BJ (cell line): ENCODE results near the gene ATP10A. TPM values are rescaled to one million over a fixed set of nuclear protein-coding genes. Genes with fewer than 3 reads are reported as not detected.

Experiments used
- CTCF ChIA-PET: fragments of 350-600 bp; formaldehyde crosslinking; extraction: SDS; loops from one replicate; lab custom pipeline; 2021; ENCODE audit warnings: antibody characterized with exemption, inconsistent platforms; lab: Yijun Ruan, JAX
- POLR2A ChIA-PET: fragments of 300-600 bp; sonication (Branson Sonifier 250); formaldehyde crosslinking; extraction: SDS; loops from one replicate; lab custom pipeline; 2021; ENCODE audit warnings: antibody characterized with exemption; lab: Charles Lee
- DNase-seq: peaks from one replicate; pipeline ENCODE4 v3.0.0-alpha.2; 2011; ENCODE audit warnings: low read depth
- H3K27me3 ChIP-seq: 2 replicates; pipeline ENCODE4 v1.6.0; 2011; ENCODE audit warnings: low read length; ENCODE audit not compliant: control insufficient read depth, insufficient read depth
- H3K36me3 ChIP-seq: 2 replicates; pipeline ENCODE4 v1.5.1; 2011; ENCODE audit warnings: low read length; ENCODE audit not compliant: control insufficient read depth, insufficient read depth
- H3K4me3 ChIP-seq: 2 replicates; pipeline ENCODE4 v1.5.1; 2011; ENCODE audit warnings: low read depth, mild to moderate bottlenecking, control low read depth, low read length
- polyA plus RNA-seq: library from polyadenylated mRNA; depleted of rRNA; stranded (reverse); fragments of >200 nt; gene quantifications from 2 replicates; pipeline ENCODE4 v1.2.3, GENCODE V29; 2011
- TF ChIP-seq, protein P1 (sequence below): IDR thresholded peaks from 2 replicates; pipeline ENCODE4 v1.5.1; 2011; ENCODE audit warnings: low read depth, mild to moderate bottlenecking, control low read depth, inconsistent platforms, low read length, moderate library complexity; ENCODE audit not compliant: insufficient read depth

ATP10A gene
- polyA plus RNA-seq, 1 experiment, result 28.0 TPM

DNA sequence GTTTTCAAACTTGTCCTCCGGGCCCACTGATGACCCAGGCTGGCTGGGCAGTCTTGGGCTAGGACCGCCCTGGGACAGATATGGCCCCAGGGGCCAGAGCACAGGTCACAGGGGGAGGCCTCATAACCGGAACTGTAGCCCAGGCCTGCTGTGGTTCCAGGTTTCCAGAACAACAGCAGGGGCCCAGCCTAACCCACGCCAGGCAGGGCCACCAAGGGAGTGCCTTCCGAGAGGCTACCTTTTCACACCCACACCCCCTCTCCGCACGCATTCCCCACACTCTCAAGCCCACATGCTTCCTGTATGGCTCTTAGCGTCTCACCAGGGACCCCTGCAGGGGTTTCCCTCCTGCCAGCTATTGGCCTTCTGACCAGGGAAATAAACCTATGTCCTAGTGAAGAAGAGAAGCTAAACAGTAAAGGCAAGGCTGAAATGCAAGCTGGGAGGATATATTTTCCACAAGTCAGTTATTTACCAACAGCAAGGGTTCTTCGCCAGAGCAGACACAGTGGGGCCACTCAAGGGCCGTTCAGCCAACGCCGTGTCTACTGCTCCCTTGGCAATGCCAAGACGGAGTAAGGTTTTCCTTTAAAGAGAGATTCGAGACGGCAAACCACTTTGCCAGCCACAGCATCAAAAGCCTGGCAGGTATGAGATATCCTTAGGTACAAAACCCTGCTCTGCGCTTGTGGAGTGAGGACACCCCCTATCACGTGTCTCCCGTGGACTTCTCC lies 135.1 kb downstream of the ATP10A start:
- Histone ChIP-seq H3K27me3 (no peaks in the 10 kb centered on the region), H3K4me3 (no peak overlapping the region), H3K36me3 (peaks cover 6% of the 10 kb centered on the region)
- ChIA-PET CTCF (no interaction called here), POLR2A (no interaction called here)
- no peak for DNase-seq
- TF ChIP-seq, protein P1, sequence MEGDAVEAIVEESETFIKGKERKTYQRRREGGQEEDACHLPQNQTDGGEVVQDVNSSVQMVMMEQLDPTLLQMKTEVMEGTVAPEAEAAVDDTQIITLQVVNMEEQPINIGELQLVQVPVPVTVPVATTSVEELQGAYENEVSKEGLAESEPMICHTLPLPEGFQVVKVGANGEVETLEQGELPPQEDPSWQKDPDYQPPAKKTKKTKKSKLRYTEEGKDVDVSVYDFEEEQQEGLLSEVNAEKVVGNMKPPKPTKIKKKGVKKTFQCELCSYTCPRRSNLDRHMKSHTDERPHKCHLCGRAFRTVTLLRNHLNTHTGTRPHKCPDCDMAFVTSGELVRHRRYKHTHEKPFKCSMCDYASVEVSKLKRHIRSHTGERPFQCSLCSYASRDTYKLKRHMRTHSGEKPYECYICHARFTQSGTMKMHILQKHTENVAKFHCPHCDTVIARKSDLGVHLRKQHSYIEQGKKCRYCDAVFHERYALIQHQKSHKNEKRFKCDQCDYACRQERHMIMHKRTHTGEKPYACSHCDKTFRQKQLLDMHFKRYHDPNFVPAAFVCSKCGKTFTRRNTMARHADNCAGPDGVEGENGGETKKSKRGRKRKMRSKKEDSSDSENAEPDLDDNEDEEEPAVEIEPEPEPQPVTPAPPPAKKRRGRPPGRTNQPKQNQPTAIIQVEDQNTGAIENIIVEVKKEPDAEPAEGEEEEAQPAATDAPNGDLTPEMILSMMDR, result no peak

DNA sequence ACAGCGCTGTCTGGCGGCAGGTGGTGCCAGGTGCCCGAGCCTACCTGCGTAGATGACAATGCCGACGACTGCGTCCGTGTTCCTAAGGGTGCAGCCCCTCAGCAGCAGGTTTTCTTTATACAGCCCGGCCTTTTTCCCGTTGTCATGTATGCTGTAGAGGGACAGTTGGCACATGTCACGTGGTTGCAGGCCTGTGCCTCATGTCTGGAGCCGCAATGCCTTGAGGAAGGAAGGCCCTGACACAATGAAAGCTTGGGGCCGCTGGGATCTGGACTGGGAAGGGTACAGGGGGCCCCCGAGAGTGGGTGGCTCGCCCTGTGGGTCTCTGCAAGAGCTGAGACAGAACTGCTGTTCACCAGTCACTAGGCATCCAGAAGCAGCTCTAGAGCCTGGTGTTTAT lies 136.0 kb downstream of the ATP10A start:
- ChIA-PET POLR2A (no interaction called here), CTCF (no interaction called here)
- peaks cover 6% of the 10 kb centered on the region for H3K36me3 ChIP-seq
- TF ChIP-seq, protein P1, result no peak
- no peak overlapping the region for H3K4me3 ChIP-seq
- no peak for DNase-seq
- no peaks in the 10 kb centered on the region for H3K27me3 ChIP-seq

DNA sequence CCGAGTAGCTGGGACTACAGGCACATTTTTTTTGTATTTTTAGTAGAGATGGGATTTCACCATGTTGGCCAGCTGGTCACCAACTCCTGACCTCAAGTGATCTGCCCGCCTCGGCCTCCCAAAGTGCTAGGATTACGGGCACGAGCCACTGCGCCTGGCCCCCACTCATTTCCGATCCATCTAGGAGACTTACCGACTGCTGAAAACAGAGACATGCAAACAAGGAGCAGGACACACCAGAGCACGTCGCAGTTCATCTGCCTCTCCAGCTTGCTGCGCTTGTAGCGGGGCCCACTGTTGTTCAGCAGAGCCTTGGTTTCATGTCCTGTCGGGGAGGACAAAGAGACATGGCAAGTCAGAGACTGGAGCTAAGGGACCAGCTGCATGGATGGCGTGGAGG lies 137.4 kb downstream of the ATP10A start:
- H3K36me3 ChIP-seq, result peaks cover 9% of the 10 kb centered on the region
- no peak for DNase-seq
- no peak overlapping the region for H3K4me3 ChIP-seq
- POLR2A ChIA-PET, result no interaction called here
- TF ChIP-seq, protein P1, result no peak
- no peaks in the 10 kb centered on the region for H3K27me3 ChIP-seq
- CTCF ChIA-PET, result interaction anchor here (0.6 to 1.6 kb wide), 3 partner anchors 16 to 208 kb away, joined by 3 to 5 read pairs (median 4); no protein-coding TSS in a partner anchor

DNA sequence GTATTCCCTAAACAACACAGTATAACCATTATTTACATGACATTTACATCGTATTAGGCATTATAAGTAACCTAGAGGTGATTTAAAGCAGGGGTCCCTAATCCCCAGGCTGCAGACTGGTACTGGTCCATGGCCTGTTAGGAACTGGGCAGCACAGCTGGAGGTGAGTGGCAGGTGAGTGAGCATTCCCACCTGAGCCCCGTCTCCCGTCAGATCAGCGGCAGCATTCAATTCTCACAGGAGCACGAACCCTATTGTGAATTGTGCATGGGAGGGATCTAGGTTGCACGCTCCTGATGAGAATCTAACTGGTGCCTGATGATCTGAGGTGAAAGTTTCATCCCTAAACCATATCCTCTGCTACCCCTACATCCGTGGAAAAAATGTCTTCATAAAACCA lies 138.2 kb downstream of the ATP10A start:
- Histone ChIP-seq H3K4me3 (no peak overlapping the region), H3K27me3 (no peaks in the 10 kb centered on the region), H3K36me3 (peaks cover 9% of the 10 kb centered on the region)
- ChIA-PET POLR2A (no interaction called here), CTCF (interaction anchor here (0.6 kb wide), 1 partner anchor 577 kb away, joined by 3 read pairs; no protein-coding TSS in a partner anchor)
- no peak for DNase-seq
- TF ChIP-seq, protein P1, result no peak

DNA sequence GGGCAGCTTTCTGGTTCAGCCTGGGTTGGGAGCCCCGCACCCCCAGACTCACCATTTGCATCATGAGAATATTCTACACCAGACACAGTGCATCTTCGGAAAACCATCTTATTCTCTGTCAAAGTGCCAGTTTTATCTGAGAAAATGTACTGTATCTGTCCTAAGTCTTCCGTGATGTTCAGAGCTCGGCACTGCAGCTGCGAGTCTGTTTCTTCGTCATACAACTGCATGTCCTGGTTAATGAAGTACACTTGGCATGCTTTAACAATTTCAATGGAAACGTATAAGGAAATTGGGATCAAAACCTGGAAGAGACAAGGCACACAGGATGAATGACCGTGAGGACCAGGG lies 141.5 kb downstream of the ATP10A start:
- TF ChIP-seq, protein P1, result no peak
- POLR2A ChIA-PET, result no interaction called here
- CTCF ChIA-PET, result interaction anchor here (0.7 to 3.7 kb wide), 2 partner anchors 12 to 13 kb away, joined by 3 to 16 read pairs; no protein-coding TSS in a partner anchor
- Histone ChIP-seq H3K4me3 (no peak overlapping the region), H3K27me3 (no peaks in the 10 kb centered on the region), H3K36me3 (peaks cover 12% of the 10 kb centered on the region)
- DNase-seq, result no peak
